ENCODE results near the gene CRLF2.
"Not testable (repeated sequence)": the region's sequence is repeated elsewhere in the genome, so short reads cannot be mapped to it uniquely, and the experiment has no call there.

- not testable (repeated sequence) for TF ChIP-seq EZH2phosphoT487 (IDR thresholded peaks at IDR 0.05; ENCODE audit: borderline replicate concordance); CTCF (conservative IDR thresholded peaks at IDR 0.05; ENCODE audit: low read length)
Observed at GRCh38 chrX:1174609-1175545, 37.6 kb downstream of the CRLF2 start.

Data from Loucy (cell line).